Glutamatergic neuron (in vitro differentiated cells): Measurements from ENCODE around the gene FAM3C. TPM values are rescaled to one million over a fixed set of nuclear protein-coding genes. Genes with fewer than 3 reads are reported as not detected.

Experiments used
- DNase-seq: peaks from one replicate; pipeline ENCODE4 v3.0.0; 2022
- H3K27ac Mint-ChIP-seq: one replicate; pipeline ENCODE4 v1.8.0; 2020; ENCODE audit warnings: mild to moderate bottlenecking, mixed read lengths, inconsistent platforms; ENCODE audit not compliant: unreplicated experiment
- H3K27me3 Mint-ChIP-seq: one replicate; pipeline ENCODE4 v1.8.0; 2020; ENCODE audit warnings: mild to moderate bottlenecking, moderate library complexity, mixed read lengths, inconsistent platforms; ENCODE audit not compliant: unreplicated experiment
- H3K36me3 Mint-ChIP-seq: one replicate; pipeline ENCODE4 v1.8.0; 2020; ENCODE audit warnings: mild to moderate bottlenecking, mixed read lengths, inconsistent platforms; ENCODE audit not compliant: unreplicated experiment
- H3K4me1 Mint-ChIP-seq: one replicate; pipeline ENCODE4 v1.8.0; 2020; ENCODE audit warnings: mild to moderate bottlenecking, low read depth, mixed read lengths, inconsistent platforms; ENCODE audit not compliant: unreplicated experiment
- H3K4me3 Mint-ChIP-seq: one replicate; pipeline ENCODE4 v1.8.0; 2020; ENCODE audit warnings: mild to moderate bottlenecking, mixed read lengths, inconsistent platforms; ENCODE audit not compliant: unreplicated experiment
- H3K9me3 Mint-ChIP-seq: one replicate; pipeline ENCODE4 v1.8.0; 2020; ENCODE audit warnings: mild to moderate bottlenecking, moderate library complexity, mixed read lengths, inconsistent platforms; ENCODE audit not compliant: unreplicated experiment
- CTCF ChIP-seq: fragments of 200-600 bp; sonication (generic); IDR thresholded peaks from one replicate; pipeline ENCODE4 v1.5.0; 2021; ENCODE audit not compliant: partially characterized antibody, unreplicated experiment
- total RNA-seq: library from RNA; stranded (reverse); fragmentation: NEBNext Ultra II Directional; extraction: Animal tissue kit (Norgen Biotek cat#: 25700); gene quantifications from one replicate; pipeline ENCODE4 v1.2.1, GENCODE V29; 2021; ENCODE audit not compliant: unreplicated experiment

The FAM3C gene
- total RNA-seq, 1 donor from 2014 or later = 19.9 TPM

- no peak for DNase-seq
- Mint-ChIP-seq H3K9me3 (no peaks in the 10 kb centered on the region), H3K4me3 (no peak overlapping the region), H3K4me1 (peaks cover 2% of the 10 kb centered on the region), H3K36me3 (peaks cover 4% of the 10 kb centered on the region), H3K27ac (no peak overlapping the region), H3K27me3 (no peaks in the 10 kb centered on the region)
- no peak for TF ChIP-seq CTCF
Measured at GRCh38 chr7:121390109-121390508, 6.0 kb downstream of the FAM3C start.

GRCh38 chr7:121388950-121389349, 7.2 kb downstream of the FAM3C start:
- H3K27ac Mint-ChIP-seq = no peak overlapping the region
- peaks cover 4% of the 10 kb centered on the region for H3K36me3 Mint-ChIP-seq

GRCh38 chr7:121385800-121386179, 10.3 kb downstream of the FAM3C start:
- no peak for TF ChIP-seq CTCF
- H3K4me1 Mint-ChIP-seq = no peaks in the 10 kb centered on the region
- no peak overlapping the region for H3K27ac Mint-ChIP-seq

More at GRCh38 chr7:121388950-121389349, 7.2 kb downstream of the FAM3C start:
- no peak for TF ChIP-seq CTCF
- Mint-ChIP-seq H3K4me1 (no peaks in the 10 kb centered on the region), H3K9me3 (no peaks in the 10 kb centered on the region), H3K27me3 (no peaks in the 10 kb centered on the region), H3K4me3 (no peak overlapping the region)
- DNase-seq = no peak

GRCh38 chr7:121385056-121385799, 10.9 kb downstream of the FAM3C start:
- Mint-ChIP-seq H3K4me3 (no peak overlapping the region), H3K9me3 (no peaks in the 10 kb centered on the region), H3K36me3 (no peaks in the 10 kb centered on the region), H3K4me1 (no peaks in the 10 kb centered on the region), H3K27ac (no peak overlapping the region), H3K27me3 (no peaks in the 10 kb centered on the region)
- DNase-seq = no peak
- no peak for TF ChIP-seq CTCF

More at GRCh38 chr7:121385800-121386179, 10.3 kb downstream of the FAM3C start:
- DNase-seq = no peak
- Mint-ChIP-seq H3K4me3 (no peak overlapping the region), H3K9me3 (no peaks in the 10 kb centered on the region), H3K36me3 (no peaks in the 10 kb centered on the region), H3K27me3 (no peaks in the 10 kb centered on the region)

GRCh38 chr7:121384265-121384664, 11.8 kb downstream of the FAM3C start:
- Mint-ChIP-seq H3K4me1 (no peaks in the 10 kb centered on the region), H3K27me3 (no peaks in the 10 kb centered on the region), H3K27ac (no peak overlapping the region), H3K4me3 (no peak overlapping the region), H3K36me3 (no peaks in the 10 kb centered on the region), H3K9me3 (no peaks in the 10 kb centered on the region)
- no peak for TF ChIP-seq CTCF
- no peak for DNase-seq
